ENCODE measurements around the gene PBXIP1.
"Not testable (repeated sequence)": the region's sequence is repeated elsewhere in the genome, so short reads cannot be mapped to it uniquely, and the experiment has no call there.

Gene PBXIP1

GRCh38 chr1:154935749-154936554 lies 19.9 kb downstream of the PBXIP1 start:
- DNase-seq = peak; percentile 39

GRCh38 chr1:154934358-154934948 lies 21.4 kb downstream of the PBXIP1 start:
- no peak for DNase-seq

- no peak for DNase-seq
These were observed 23.9 kb downstream of the PBXIP1 start for GRCh38 chr1:154931940-154932487.

DNA sequence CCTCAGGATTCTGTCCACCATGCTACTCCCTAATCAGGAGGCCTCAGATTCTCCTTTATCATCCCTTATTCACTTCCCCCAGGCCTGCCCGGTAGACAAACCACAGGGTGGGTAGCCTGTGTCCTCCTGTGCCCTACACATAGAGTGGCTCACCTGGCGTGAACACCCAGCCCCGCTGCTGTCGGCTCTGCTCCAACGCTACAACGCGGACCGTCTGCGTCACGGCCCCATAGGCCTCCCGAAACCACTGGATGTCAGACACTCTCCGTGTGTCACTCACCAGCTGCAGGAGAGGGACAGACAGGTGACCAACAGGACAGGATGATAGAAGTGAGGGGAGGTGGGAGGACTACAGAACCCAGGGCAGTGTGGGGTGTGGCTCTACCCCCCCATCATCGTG lies 29.7 kb downstream of the PBXIP1 start:
- DNase-seq = no peak

- DNase-seq = no peak
These were observed 30.3 kb downstream of the PBXIP1 start for GRCh38 chr1:154925335-154926170.

GRCh38 chr1:154923695-154924094 lies 32.2 kb downstream of the PBXIP1 start:
- DNase-seq = no peak

DNA sequence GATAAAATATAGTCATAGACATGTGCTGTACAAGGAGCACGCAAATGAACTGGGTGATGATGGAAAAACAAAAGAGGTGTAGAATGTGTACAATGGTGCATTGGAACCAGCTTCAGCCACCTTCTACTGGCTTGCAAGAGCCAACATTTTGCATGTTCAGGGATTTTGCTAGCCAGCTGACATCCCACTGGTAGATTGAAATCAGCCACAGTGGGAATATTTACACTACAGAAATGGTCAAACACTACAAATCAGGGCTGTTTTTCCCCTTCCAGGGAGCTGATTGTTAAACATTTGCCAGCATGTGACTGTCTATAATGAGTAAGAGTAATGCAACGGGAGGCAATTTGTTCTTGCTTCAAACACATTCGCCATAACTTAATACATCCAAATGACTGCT lies 42.6 kb downstream of the PBXIP1 start:
- DNase-seq = no peak

DNA sequence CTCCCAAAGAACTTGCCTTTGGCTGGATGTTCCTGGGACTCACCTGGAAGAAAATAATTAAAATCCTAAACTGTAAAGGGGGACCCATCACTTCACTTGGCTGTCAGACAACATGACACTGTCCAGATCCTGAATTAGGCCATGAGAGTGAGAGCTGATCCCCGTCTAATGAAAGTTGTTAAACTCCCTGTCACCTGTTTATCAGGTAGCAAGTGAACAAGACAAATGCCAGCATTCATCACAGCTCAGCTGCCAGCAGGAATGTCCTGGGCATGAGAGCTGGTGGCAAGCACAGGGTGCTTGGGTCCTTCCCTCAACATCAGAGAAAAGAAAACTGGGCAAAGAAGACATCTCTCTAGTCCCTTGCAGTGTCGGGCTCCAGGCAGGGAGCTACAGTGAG lies 43.1 kb downstream of the PBXIP1 start:
- DNase-seq = no peak

DNA sequence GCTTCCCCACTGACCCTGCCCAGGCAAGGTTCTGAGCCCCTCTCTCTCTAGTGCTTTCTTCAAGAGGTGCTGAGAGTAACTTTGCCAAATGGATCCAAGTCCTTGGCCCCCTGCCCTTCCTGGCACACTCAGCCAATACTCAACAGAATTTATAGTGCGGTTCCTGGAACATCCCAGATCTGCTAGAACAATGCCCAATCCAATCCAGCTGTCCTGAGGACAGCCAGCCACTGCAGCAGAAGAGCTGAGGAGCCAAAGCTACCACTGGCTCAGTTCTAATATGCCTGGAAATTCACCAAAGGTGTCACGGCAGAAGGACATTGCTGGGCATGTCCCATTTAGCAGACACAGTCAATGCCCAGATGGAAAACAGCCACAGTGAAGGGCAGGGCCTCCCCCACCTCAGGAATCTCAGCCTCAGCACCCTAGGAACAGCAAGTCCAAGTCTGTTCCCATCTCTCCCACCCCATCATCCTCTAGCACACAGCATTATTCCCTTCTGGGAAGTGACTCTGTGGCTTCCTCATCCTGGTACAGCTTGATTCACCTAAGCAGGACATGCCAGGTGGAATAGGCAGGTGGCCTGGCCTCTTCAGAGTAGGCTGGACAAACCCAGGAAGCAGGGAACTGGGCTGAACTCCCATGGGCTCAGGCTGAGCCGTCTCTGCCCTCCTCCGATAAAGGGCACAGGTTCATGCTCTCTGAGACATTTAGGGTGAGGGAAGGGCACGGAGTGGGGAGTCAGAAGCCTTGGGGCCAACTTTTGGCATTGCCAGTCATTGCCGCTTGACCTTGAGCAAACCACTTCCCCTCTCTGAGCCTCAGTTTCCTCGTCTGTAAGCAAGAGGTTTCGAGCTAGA lies 44.0 kb downstream of the PBXIP1 start:
- no peak for DNase-seq

DNA sequence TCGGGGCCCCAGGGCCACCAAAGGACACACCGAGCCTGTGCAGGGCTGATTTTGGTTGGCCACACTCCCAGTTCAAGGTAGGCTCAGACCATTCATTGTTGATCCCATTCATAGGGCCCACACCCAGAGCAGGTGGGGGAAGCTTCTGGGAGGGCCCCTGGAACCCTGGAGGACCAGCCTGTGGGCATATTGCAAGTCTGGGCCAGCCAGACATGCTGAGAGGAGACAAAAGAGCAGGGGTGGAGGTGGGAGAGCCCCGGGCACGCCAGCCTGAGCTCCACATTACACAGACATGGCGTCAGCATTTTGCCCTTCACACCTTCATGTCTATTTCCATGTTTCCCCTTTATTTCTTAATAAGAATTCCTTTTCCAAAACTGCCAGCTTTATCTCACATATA lies 45.0 kb downstream of the PBXIP1 start:
- no peak for DNase-seq

DNA sequence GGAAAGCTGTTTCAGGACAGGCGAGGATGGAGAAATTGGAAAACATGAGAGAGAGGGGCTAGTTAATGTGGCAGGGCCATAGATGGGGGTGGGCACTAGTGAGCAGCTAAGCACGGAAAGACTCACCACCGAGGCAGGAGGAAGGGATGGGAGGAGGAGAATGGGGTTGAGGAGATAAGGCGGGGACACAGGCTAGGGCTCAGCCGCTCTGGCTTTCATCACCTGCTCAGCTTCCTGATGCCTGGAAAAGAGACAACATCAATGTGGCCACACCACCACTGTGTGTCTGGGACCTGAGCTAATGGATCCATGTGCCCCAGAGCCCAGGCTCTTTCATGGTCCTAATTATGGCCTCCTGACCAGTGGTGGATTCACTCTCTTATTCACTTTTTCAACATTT lies 47.0 kb downstream of the PBXIP1 start:
- DNase-seq = no peak

DNA sequence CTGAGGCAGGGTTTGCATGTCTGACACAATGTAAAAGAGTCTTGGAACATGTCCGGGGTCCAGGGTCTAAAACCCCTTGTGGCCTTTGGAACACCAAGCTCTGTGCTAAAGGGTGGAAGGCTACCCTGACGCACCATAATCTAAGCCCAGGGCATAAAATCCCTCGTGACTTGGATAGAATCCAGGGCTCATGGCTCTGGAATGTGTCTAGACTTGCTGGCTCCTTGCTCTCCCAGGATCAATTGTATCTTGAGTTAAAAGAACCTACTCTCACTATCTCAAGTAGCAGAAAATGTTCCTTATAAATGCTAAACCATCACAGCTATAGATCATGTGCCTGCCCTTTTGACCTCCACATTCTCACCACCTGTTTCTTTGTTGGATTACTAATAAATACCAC lies 47.8 kb downstream of the PBXIP1 start:
- not testable (repeated sequence) for DNase-seq

DNA sequence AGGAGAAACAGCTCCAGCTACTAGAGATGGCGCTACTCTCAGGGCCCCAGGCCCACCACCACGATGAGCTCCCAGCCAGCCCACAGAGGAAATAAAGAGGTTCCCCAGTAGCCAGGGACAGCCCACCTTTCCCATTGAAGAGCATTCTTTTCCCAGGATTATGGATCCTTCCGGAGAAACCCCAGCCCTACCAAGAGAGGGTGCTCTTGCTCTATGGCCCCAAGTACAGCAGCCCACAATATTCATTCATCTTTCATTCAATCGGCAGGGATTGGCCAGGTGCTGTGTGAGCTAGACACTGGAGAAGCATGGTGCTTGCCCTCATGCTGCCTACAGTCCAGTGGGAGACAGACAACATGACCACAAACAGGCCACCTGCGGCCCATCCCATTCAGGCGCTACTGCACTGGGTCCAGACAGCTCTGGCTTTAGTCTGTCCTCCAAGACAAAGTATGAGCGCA lies 49.2 kb downstream of the PBXIP1 start:
- DNase-seq = no peak

GRCh38 chr1:154902938-154903566 lies 52.8 kb downstream of the PBXIP1 start:
- no peak for DNase-seq

DNA sequence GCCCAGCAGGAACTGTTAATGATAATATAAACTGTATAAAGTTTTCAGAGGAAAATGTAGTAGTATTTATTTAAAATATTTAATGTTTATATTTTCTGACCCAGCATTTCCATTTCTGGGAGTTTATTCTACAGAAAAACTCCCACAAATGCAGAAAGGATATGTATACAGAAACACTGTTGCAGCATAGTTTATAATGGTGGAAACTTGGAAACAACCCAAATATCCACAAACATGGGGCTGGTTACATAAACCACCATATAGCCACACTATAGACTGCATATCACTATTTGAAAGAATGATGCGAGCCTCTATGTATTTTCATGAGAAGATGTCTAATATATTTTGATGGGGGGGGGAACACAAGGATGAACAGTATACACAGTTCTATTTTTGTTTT lies 54.3 kb downstream of the PBXIP1 start:
- no peak for DNase-seq

DNA sequence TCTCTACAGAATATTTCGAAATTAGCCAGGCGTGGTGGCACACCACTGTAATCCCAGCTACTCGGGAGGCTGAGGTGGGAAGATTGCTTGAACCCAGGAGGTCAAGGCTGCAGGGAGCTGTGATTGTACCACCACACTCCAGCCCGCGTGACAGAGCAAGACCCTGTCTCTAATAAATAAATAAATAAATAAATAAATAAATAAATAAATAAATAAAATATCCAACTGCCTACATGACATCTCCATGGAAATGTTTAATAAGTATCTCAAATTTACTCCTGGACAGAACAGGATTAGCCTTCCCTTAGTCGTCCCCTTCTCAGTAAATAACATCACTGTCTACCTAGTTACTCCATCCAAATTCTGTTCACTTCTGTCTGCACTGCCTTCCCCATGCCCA lies 56.9 kb downstream of the PBXIP1 start:
- DNase-seq = no peak

GRCh38 chr1:154896771-154897286 lies 59.1 kb downstream of the PBXIP1 start:
- DNase-seq = no peak

DNA sequence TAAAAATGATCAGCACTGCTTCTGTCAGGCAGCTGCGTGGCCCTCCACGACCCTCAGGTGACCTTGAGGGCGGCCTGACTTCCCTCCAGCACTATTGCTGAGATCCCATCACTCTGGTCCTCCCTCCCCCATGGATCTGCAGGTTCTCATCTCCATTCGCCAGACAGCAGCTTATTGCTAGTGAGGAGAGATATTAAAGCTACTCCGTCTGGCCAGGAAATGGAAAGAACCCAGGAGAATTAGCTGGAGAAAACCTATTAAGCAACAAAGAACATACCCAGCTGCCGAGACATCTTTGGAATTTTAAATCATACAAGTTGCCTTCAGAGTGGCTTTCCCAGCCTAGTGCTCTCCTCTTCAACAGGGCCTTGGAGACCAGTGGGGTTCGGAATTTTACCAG lies 60.1 kb downstream of the PBXIP1 start:
- DNase-seq = no peak

Measured in stimulated activated CD4-positive, alpha-beta T cell treated with anti-CD3 and anti-CD28 coated beads, Interleukin-15, amount 100 ng/mL, for 24 hours (primary cell).